GM12864 (cell line): Measurements from ENCODE around the gene ZNF385C.

ENCODE experiments used
- DNase-seq: peaks from one replicate; pipeline ENCODE4 v3.0.0-alpha.2; 2011; ENCODE audit warnings: low read depth
- H3K4me3 ChIP-seq: 2 replicates; pipeline ENCODE4 v1.5.1; 2011; ENCODE audit warnings: mild to moderate bottlenecking, low read depth, low read length, control low read depth
- CTCF ChIP-seq: IDR thresholded peaks from 2 replicates; pipeline ENCODE4 v1.5.1; 2011; ENCODE audit warnings: low read depth, mild to moderate bottlenecking, moderate library complexity, low read length, control low read depth, inconsistent platforms; ENCODE audit errors: missing control alignments

The ZNF385C gene

GRCh38 chr17:42002792-42003301 lies 95.4 kb downstream of the ZNF385C start:
- no peak for DNase-seq
- no peak for TF ChIP-seq CTCF
- no peak overlapping the region for H3K4me3 ChIP-seq

GRCh38 chr17:42002175-42002791 lies 96.0 kb downstream of the ZNF385C start:
- H3K4me3 ChIP-seq: no peak overlapping the region
- TF ChIP-seq CTCF: no peak
- no peak for DNase-seq

GRCh38 chr17:42001729-42002128 lies 96.5 kb downstream of the ZNF385C start:
- TF ChIP-seq CTCF: no peak
- H3K4me3 ChIP-seq: no peak overlapping the region
- DNase-seq: no peak

- DNase-seq: no peak
- H3K4me3 ChIP-seq: no peak overlapping the region
- TF ChIP-seq CTCF: no peak
These were observed 97.7 kb downstream of the ZNF385C start for GRCh38 chr17:42000413-42001133.

- TF ChIP-seq CTCF: no peak
These were observed 99.8 kb downstream of the ZNF385C start for GRCh38 chr17:41998497-41998896.

GRCh38 chr17:41996855-41997164 lies 101.5 kb downstream of the ZNF385C start:
- TF ChIP-seq CTCF: no peak
- DNase-seq: no peak
- H3K4me3 ChIP-seq: no peak overlapping the region

More at GRCh38 chr17:41998497-41998896, 99.8 kb downstream of the ZNF385C start:
- DNase-seq: no peak
- no peak overlapping the region for H3K4me3 ChIP-seq
